Left ventricle myocardium inferior (tissue), 1 donor: ENCODE data around the gene GREM2. TPM values are rescaled to one million over a fixed set of nuclear protein-coding genes. Genes with fewer than 3 reads are reported as not detected.

Source experiments
- DNase-seq: peaks from one replicate; pipeline ENCODE4 v3.0.0-alpha.2; 2020
- H3K27ac ChIP-seq: fragments of 200-600 bp; replicated peaks from 2 replicates; pipeline ENCODE4 v1.8.0; 2021
- H3K27me3 ChIP-seq: fragments of 200-600 bp; 2 replicates; pipeline ENCODE4 v1.8.0; 2021; ENCODE audit warnings: low read depth
- H3K36me3 ChIP-seq: fragments of 200-600 bp; 2 replicates; pipeline ENCODE4 v1.8.0; 2021
- H3K4me1 ChIP-seq: fragments of 200-600 bp; 2 replicates; pipeline ENCODE4 v1.8.0; 2021
- H3K4me3 ChIP-seq: fragments of 200-600 bp; 2 replicates; pipeline ENCODE4 v1.8.0; 2021; ENCODE audit warnings: mild to moderate bottlenecking, moderate library complexity
- H3K9me3 ChIP-seq: fragments of 200-600 bp; replicated peaks from 2 replicates; pipeline ENCODE4 v1.8.0; 2021
- intact Hi-C: fragments of 100-400 bp; cut with micrococcal nuclease; formaldehyde crosslinking; loops from one replicate; pipeline ENCODE4 v1.11.0; 2022
- total RNA-seq: library from RNA; stranded (reverse); fragmentation: NEBNext Ultra II Directional; extraction: Animal tissue kit (Norgen Biotek cat#: 25700); gene quantifications from one replicate; pipeline ENCODE4 v1.2.1, GENCODE V29; 2021
- TF ChIP-seq, protein P1 (sequence below): fragments of 200-600 bp; IDR thresholded peaks from 2 replicates; pipeline ENCODE4 v1.8.0; 2021; ENCODE audit warnings: antibody characterized with exemption, mild to moderate bottlenecking, borderline replicate concordance
- donor health status: DM: no; HTN: yes; CAD: no; lungs with severe emphysema.

GREM2 gene
- total RNA-seq, 1 donor from 2014 or later = not detected

DNA sequence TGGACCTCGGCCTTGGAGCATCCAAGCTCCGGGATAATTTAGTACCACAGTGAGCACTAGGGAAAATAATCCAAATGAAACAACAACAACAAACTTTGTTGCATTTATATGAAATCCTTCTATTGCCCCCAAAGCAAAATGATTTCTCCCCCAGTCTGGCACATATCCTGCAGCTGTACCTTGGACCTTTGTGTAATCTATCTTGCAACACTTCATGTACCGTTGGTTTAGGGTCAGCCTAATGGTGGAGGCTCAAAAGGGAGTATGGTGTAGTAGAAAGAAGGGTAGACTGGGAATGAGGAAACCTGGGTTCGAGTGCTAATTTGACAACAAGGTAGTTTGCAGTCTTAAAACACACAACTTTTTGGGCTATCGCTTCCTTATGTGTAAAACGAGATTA, 12.1 kb downstream of the GREM2 start:
- H3K27ac ChIP-seq = no peak overlapping the region
- intact Hi-C loops = no loop called here
- TF ChIP-seq, protein P1, sequence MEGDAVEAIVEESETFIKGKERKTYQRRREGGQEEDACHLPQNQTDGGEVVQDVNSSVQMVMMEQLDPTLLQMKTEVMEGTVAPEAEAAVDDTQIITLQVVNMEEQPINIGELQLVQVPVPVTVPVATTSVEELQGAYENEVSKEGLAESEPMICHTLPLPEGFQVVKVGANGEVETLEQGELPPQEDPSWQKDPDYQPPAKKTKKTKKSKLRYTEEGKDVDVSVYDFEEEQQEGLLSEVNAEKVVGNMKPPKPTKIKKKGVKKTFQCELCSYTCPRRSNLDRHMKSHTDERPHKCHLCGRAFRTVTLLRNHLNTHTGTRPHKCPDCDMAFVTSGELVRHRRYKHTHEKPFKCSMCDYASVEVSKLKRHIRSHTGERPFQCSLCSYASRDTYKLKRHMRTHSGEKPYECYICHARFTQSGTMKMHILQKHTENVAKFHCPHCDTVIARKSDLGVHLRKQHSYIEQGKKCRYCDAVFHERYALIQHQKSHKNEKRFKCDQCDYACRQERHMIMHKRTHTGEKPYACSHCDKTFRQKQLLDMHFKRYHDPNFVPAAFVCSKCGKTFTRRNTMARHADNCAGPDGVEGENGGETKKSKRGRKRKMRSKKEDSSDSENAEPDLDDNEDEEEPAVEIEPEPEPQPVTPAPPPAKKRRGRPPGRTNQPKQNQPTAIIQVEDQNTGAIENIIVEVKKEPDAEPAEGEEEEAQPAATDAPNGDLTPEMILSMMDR = no peak
- H3K27me3 ChIP-seq = peaks cover 22% of the 10 kb centered on the region
- no peak overlapping the region for H3K4me3 ChIP-seq
- no peaks in the 10 kb centered on the region for H3K4me1 ChIP-seq
- no peak for DNase-seq
- H3K36me3 ChIP-seq = no peaks in the 10 kb centered on the region
- no peaks in the 10 kb centered on the region for H3K9me3 ChIP-seq

DNA sequence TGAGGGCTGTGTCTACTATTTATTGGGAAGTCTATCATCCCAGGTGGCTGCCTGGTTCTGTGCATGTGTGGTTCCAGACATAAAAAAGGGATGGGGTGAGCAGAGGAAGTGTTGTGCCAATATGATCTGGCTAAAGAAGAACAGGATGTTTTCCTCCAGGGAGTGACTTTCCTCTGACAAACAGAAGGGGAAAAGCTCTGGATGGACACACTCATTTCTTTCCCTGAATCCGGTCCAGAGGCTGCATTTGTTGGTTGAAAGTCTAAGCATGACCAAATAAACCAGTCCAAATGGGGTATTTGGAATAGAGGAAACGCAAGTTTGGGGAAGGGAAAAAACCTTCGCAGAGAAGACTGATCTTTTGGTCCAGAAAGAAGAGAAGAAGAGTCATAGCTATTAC, 12.7 kb downstream of the GREM2 start:
- TF ChIP-seq, protein P1 = no peak
- H3K9me3 ChIP-seq = no peaks in the 10 kb centered on the region
- H3K27ac ChIP-seq = no peak overlapping the region
- H3K4me1 ChIP-seq = no peaks in the 10 kb centered on the region
- no peak overlapping the region for H3K4me3 ChIP-seq
- intact Hi-C loops = no loop called here
- no peak for DNase-seq
- no peaks in the 10 kb centered on the region for H3K36me3 ChIP-seq
- peaks cover 22% of the 10 kb centered on the region for H3K27me3 ChIP-seq

DNA sequence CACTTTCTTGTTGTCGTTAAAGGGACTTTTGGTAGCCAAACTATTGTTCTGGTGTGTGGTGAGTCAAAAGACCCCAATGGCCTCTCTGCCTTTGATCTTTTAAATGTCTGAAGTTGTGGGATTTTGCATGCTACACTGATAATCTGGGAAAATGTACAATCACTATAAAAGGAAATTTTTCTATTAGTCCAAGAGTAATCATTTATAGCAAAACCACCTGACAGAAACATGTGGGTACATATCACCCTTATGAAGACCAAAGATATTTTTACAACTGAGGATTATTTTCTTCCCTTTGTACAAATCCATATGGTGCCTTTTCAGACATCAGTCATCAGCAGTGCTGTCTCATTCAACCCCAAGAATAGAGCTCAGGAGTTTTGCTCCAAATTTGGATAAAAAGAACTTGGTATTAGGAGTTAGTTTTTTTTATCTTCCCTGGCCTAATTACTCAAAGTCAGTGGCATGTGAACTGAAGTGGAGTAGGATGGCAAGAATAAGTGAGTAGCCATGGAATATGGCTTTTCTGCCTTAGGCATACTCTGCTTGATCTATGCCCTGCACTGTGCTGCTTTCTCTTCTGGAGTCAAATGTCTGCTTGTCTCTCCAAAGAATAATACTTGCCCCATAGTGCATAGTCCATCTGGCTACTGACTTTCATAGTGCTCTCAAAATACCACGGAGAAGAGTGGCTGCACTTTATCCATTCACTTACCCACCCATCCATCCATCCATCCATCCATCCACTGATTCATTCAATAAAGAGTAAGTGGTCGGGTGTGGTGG, 13.5 kb downstream of the GREM2 start:
- Histone ChIP-seq H3K36me3 (no peaks in the 10 kb centered on the region), H3K4me3 (no peak overlapping the region), H3K27ac (no peak overlapping the region), H3K27me3 (peaks cover 22% of the 10 kb centered on the region), H3K4me1 (no peaks in the 10 kb centered on the region), H3K9me3 (no peaks in the 10 kb centered on the region)
- intact Hi-C loops = no loop called here
- TF ChIP-seq, protein P1 = no peak
- no peak for DNase-seq

DNA sequence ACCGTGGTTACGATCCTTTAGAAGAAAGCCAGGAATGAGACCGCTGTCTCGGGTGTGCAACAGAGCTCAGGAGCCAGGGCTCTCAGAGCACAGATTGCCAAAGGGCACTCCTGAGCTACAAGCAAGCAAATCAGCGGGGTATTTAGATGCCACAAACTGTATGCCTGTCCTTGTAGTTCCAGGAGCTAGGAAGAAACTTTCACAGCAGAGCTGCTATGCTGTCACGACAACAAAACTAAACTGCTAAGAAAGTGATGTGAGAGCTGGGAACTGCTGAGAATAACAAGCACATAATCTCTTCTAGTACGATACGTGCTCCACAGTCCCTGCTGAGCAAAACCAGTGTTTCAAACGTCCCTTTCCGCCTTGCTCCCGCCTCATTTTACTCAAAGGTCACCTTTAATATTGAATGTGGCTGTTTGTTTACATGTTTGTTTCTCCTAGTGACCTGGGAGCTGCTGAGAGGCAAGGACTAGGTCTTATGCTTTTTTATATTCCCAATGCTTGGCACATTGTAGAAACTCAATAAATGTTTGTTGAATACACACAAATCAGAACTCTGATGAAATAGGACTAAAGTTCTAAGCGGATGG, 14.7 kb downstream of the GREM2 start:
- Histone ChIP-seq H3K36me3 (no peaks in the 10 kb centered on the region), H3K27me3 (peaks cover 22% of the 10 kb centered on the region), H3K4me3 (no peak overlapping the region), H3K4me1 (no peaks in the 10 kb centered on the region), H3K9me3 (no peaks in the 10 kb centered on the region), H3K27ac (no peak overlapping the region)
- intact Hi-C loops = no loop called here
- TF ChIP-seq, protein P1 = no peak
- no peak for DNase-seq

DNA sequence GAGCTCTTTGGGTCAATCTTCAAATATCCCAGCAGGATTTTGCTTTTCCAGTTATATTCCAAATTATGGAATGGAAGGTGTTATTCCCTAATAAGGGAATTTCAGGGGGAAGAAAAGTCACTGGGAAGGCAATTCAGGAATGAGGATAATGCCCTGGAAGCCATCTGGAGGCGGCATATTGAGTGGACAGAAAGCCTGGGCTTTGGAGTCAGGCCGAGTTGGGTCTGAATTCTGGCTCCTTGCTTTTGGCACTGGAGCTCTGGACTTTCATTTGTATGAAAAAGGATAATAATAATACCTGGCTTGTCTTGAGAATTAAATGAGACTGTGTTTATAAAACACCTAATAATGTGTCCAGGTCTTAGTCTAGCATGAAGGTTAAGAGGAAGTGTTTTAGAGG, 16.5 kb downstream of the GREM2 start:
- intact Hi-C loops = no loop called here
- DNase-seq = no peak
- H3K4me3 ChIP-seq = no peak overlapping the region
- peaks cover 22% of the 10 kb centered on the region for H3K27me3 ChIP-seq
- H3K9me3 ChIP-seq = no peaks in the 10 kb centered on the region
- TF ChIP-seq, protein P1 = no peak
- H3K36me3 ChIP-seq = no peaks in the 10 kb centered on the region
- H3K4me1 ChIP-seq = no peaks in the 10 kb centered on the region
- no peak overlapping the region for H3K27ac ChIP-seq
